Stimulated activated CD4-positive, alpha-beta T cell treated with anti-CD3 and anti-CD28 coated beads, Interleukin-4, amount 100 ng/mL, for 1 hour (primary cell): ENCODE measurements around the gene ANKRD37.
"Not testable (repeated sequence)": the region's sequence is repeated elsewhere in the genome, so short reads cannot be mapped to it uniquely, and the experiment has no call there.

Source experiments
- DNase-seq: peaks from one replicate; pipeline ENCODE4 v3.0.0-alpha.2; 2020

Gene ANKRD37

GRCh38 chr4:185396724-185397385, at the start of gene ANKRD37:
Gene ANKRD37, plus strand, starts transcription at chr4:185396841. Its CDS starts 83 bp downstream, at chr4:185396924.
- DNase-seq, result no peak

- DNase-seq, result no peak
Measured at GRCh38 chr4:185346975-185347601, 49.6 kb upstream of the ANKRD37 start.

- no peak for DNase-seq
Measured at GRCh38 chr4:185351691-185352090, 45.0 kb upstream of the ANKRD37 start.

- no peak for DNase-seq
Measured at GRCh38 chr4:185352202-185352601, 44.4 kb upstream of the ANKRD37 start.

- no peak for DNase-seq
Measured at GRCh38 chr4:185352741-185353140, 43.9 kb upstream of the ANKRD37 start.

GRCh38 chr4:185357211-185357610, 39.4 kb upstream of the ANKRD37 start:
- no peak for DNase-seq

GRCh38 chr4:185357733-185358440, 38.8 kb upstream of the ANKRD37 start:
- DNase-seq, result no peak

GRCh38 chr4:185358514-185358913, 38.1 kb upstream of the ANKRD37 start:
- no peak for DNase-seq

- DNase-seq, result no peak
Measured at GRCh38 chr4:185358959-185359358, 37.7 kb upstream of the ANKRD37 start.

- DNase-seq, result no peak
Measured at GRCh38 chr4:185359767-185360446, 36.7 kb upstream of the ANKRD37 start.

GRCh38 chr4:185361872-185362271, 34.8 kb upstream of the ANKRD37 start:
- DNase-seq, result no peak

GRCh38 chr4:185362570-185362969, 34.1 kb upstream of the ANKRD37 start:
- DNase-seq, result not testable (repeated sequence)

GRCh38 chr4:185363251-185363650, 33.4 kb upstream of the ANKRD37 start:
- DNase-seq, result no peak

GRCh38 chr4:185364886-185365285, 31.8 kb upstream of the ANKRD37 start:
- DNase-seq, result no peak

GRCh38 chr4:185369731-185370130, 26.9 kb upstream of the ANKRD37 start:
- no peak for DNase-seq

GRCh38 chr4:185370268-185370949, 26.2 kb upstream of the ANKRD37 start:
- DNase-seq, result no peak

- no peak for DNase-seq
Measured at GRCh38 chr4:185371702-185372101, 24.9 kb upstream of the ANKRD37 start.

GRCh38 chr4:185374027-185374426, 22.6 kb upstream of the ANKRD37 start:
- no peak for DNase-seq

- DNase-seq, result no peak
Measured at GRCh38 chr4:185374573-185374972, 22.1 kb upstream of the ANKRD37 start.

- no peak for DNase-seq
Measured at GRCh38 chr4:185378264-185378663, 18.4 kb upstream of the ANKRD37 start.

- DNase-seq, result no peak
Measured at GRCh38 chr4:185379326-185380295, 17.0 kb upstream of the ANKRD37 start.

GRCh38 chr4:185380320-185380719, 16.3 kb upstream of the ANKRD37 start:
- no peak for DNase-seq
